ENCODE measurements around the gene PIN4.

Gene PIN4

DNA sequence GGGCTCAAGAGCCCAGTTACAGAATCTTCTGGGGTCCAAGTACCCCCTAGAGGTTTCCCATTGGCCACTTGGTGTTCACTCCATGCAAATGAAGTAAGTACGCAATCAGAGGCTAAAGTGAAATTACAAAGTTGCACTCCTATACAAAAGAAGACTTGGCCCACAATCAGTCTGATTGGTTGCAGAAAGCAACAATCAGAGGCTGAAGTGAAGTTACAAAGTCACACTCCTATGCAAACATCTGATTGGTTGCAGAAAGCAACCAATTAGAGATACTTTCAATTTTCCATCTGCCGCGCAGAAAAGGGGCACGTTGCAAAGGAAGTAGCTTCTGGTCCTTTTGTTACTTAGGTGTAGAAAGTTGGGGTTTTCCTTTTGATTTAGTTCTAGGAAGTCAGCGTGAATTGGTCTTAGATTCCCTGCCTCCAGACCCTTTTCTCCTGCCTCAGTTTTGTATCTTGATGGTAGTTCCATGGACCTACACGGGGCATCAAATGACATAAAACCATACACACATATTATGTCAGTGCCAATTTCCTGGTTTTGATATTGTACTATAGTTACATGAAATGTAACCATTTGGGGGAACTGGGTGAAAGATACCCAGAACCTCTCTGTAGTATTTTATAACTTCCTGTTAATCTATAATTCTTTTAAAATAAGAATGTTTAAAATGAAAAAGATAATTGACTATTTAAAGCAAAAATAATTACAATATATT lies 12.4 kb upstream of the PIN4 start:
- TF ChIP-seq TAF1 (IDR thresholded peaks at IDR 0.05; ENCODE audit: borderline replicate concordance, insufficient read depth, low read length) (no peak), SIN3A (IDR thresholded peaks at IDR 0.05; ENCODE audit: borderline replicate concordance, insufficient read depth, low read length) (no peak), FOXP2 (optimal IDR thresholded peaks at IDR 0.05; ENCODE audit: borderline replicate concordance, extremely low read depth, extremely low read length, insufficient read depth) (no peak), POLR2AphosphoS5 (IDR thresholded peaks at IDR 0.05; ENCODE audit: low read depth, low read length) (no peak)
- TF ChIP-seq, protein P1, sequence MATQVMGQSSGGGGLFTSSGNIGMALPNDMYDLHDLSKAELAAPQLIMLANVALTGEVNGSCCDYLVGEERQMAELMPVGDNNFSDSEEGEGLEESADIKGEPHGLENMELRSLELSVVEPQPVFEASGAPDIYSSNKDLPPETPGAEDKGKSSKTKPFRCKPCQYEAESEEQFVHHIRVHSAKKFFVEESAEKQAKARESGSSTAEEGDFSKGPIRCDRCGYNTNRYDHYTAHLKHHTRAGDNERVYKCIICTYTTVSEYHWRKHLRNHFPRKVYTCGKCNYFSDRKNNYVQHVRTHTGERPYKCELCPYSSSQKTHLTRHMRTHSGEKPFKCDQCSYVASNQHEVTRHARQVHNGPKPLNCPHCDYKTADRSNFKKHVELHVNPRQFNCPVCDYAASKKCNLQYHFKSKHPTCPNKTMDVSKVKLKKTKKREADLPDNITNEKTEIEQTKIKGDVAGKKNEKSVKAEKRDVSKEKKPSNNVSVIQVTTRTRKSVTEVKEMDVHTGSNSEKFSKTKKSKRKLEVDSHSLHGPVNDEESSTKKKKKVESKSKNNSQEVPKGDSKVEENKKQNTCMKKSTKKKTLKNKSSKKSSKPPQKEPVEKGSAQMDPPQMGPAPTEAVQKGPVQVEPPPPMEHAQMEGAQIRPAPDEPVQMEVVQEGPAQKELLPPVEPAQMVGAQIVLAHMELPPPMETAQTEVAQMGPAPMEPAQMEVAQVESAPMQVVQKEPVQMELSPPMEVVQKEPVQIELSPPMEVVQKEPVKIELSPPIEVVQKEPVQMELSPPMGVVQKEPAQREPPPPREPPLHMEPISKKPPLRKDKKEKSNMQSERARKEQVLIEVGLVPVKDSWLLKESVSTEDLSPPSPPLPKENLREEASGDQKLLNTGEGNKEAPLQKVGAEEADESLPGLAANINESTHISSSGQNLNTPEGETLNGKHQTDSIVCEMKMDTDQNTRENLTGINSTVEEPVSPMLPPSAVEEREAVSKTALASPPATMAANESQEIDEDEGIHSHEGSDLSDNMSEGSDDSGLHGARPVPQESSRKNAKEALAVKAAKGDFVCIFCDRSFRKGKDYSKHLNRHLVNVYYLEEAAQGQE (IDR thresholded peaks at IDR 0.05; ENCODE audit: insufficient read depth in 1 of 2, low read depth in 2 of 2, low read length in 2 of 2): no peak

DNA sequence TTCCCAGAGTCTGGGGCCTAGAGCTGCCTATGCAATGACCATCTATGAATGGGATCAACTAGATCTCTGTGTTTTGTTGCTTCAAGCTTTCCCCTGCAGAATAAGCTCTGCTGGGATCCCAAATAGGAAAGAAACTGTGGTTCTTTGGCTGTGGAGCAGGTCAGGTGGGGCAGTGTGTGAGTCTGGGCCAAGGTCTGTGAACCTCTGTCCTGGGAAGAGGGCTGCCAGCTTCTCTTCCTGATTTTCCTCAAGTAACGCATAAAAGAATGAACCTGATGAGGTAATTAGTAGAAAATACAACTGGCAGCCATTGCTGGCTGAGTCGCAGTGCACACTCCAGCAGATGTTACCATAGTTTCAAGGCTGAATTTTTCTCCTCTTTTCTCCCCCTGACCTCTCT lies 4.6 kb upstream of the PIN4 start:
- no peak for TF ChIP-seq TAF1 (IDR thresholded peaks at IDR 0.05; ENCODE audit: borderline replicate concordance, insufficient read depth, low read length)
- TF ChIP-seq POLR2AphosphoS5 (IDR thresholded peaks at IDR 0.05; ENCODE audit: low read depth, low read length): no peak
- TF ChIP-seq, protein P1 (IDR thresholded peaks at IDR 0.05; ENCODE audit: insufficient read depth in 1 of 2, low read depth in 2 of 2, low read length in 2 of 2): no peak
- TF ChIP-seq SIN3A (IDR thresholded peaks at IDR 0.05; ENCODE audit: borderline replicate concordance, insufficient read depth, low read length): no peak
- no peak for TF ChIP-seq FOXP2 (optimal IDR thresholded peaks at IDR 0.05; ENCODE audit: borderline replicate concordance, extremely low read depth, extremely low read length, insufficient read depth)

DNA sequence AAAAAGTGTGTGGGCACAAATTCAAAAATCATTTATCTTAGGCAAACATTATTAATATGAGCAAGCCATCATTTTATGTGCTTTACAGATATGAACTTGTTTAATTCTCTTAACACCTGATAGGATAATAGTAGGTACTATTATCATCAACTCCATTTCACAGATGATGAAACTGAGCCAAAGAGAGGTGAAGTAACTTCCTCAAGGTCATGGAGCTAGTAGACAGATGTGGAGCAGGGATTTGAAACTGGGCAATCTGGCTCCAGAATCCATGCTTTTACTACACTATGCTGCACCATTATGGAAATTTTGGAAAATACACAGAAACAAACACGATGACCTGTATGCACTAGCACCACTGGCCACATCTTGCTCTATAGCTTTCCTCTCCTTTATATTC lies 1.0 kb upstream of the PIN4 start:
- TF ChIP-seq POLR2AphosphoS5 (IDR thresholded peaks at IDR 0.05; ENCODE audit: low read depth, low read length): no peak
- TF ChIP-seq FOXP2 (optimal IDR thresholded peaks at IDR 0.05; ENCODE audit: borderline replicate concordance, extremely low read depth, extremely low read length, insufficient read depth): no peak
- TF ChIP-seq TAF1 (IDR thresholded peaks at IDR 0.05; ENCODE audit: borderline replicate concordance, insufficient read depth, low read length): no peak
- TF ChIP-seq, protein P1 (IDR thresholded peaks at IDR 0.05; ENCODE audit: insufficient read depth in 1 of 2, low read depth in 2 of 2, low read length in 2 of 2): no peak
- no peak for TF ChIP-seq SIN3A (IDR thresholded peaks at IDR 0.05; ENCODE audit: borderline replicate concordance, insufficient read depth, low read length)

DNA sequence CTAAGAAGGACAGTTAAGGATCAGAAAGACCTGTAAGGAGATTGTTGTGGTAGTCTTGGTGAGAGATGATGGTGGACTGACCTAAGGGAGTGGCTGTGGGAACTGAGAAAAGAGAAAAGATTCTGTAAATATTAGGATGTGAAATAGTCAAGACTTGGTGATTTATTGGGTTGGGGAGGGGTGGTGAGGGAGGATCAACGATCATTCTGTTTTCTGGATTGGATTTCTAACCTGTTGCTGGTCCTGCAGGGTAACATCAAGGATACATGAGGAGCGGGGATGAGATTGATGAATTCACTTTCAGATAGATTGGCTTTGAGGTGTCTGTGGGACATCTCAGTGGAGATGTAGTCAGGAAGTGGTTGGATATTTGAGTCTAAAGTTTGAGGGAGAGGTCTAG lies 1.4 kb downstream of the PIN4 start:
- TF ChIP-seq TAF1 (IDR thresholded peaks at IDR 0.05; ENCODE audit: borderline replicate concordance, insufficient read depth, low read length) (no peak), POLR2AphosphoS5 (IDR thresholded peaks at IDR 0.05; ENCODE audit: low read depth, low read length) (no peak), FOXP2 (optimal IDR thresholded peaks at IDR 0.05; ENCODE audit: borderline replicate concordance, extremely low read depth, extremely low read length, insufficient read depth) (no peak)
- TF ChIP-seq, protein P1 (IDR thresholded peaks at IDR 0.05; ENCODE audit: insufficient read depth in 1 of 2, low read depth in 2 of 2, low read length in 2 of 2): no peak
